ENCODE results near the gene CACNA1C.

- TF ChIP-seq CTCF (IDR thresholded peaks at IDR 0.05) (no peak), POLR2A (IDR thresholded peaks at IDR 0.05) (no peak)
Observed at GRCh38 chr12:2373307-2373706, 320.5 kb downstream of the CACNA1C start.

All from tibial nerve (tissue), 3 donors.